Measurements from ENCODE around the gene CUL9.
A peak's percentile ranks its signal among the peaks of the same experiment; 100 is the strongest.

GRCh38 chr6:43263314-43264178 lies 81.5 kb downstream of the CUL9 start:
- TF ChIP-seq EZH2 (IDR thresholded peaks at IDR 0.05; ENCODE audit: insufficient read depth, low read length) (no peak), CTCF (IDR thresholded peaks at IDR 0.05; ENCODE audit: insufficient read depth, low read depth, low read length) (peak; percentile 63)

Measured in astrocyte (in vitro differentiated cells and primary cell).